ENCODE measurements around the gene RCN2.

The RCN2 gene

DNA sequence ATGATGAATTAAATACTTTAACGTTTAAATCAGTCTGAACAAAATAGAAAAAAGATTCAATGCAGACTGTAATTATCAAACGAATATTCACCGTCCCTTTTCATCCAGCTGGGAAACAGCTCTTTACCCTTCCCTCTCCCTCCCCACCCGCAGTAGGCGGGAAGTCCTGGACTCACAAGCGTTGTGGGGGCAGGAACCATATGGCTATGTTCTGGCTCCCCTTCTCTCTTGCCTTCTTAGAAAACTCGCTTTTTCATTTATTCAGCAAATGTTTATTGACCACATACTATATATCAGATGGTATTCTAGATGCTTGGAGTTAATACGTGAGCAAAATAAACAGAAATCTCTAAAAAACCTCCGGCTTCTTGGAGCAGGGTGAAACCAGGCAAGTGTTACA lies 25.7 kb upstream of the RCN2 start:
- Histone ChIP-seq H3K36me3 (ENCODE audit: control insufficient read depth in 4 of 4, insufficient read depth in 4 of 4, low read length in 3 of 4) (no peaks in the 10 kb centered on the region), H3K4me3 (ENCODE audit: control insufficient read depth in 1 of 7, extremely low read depth in 1 of 7, insufficient read depth in 4 of 7, low read depth in 2 of 7, low read length in 6 of 7) (peak overlapping the region in 6 of 7 experiments; percentile 69 to 87 (median 80)), H3K27me3 (replicated peaks in 2 of 5; ENCODE audit: control insufficient read depth in 4 of 5, insufficient read depth in 5 of 5, low read length in 4 of 5) (no peaks in the 10 kb centered on the region), H3K9me3 (ENCODE audit: control extremely low read depth in 1 of 5, control insufficient read depth in 4 of 5, insufficient read depth in 2 of 5, low read depth in 1 of 5, low read length in 4 of 5) (no peaks in the 10 kb centered on the region), H3K4me1 (ENCODE audit: control extremely low read depth in 1 of 4, control insufficient read depth in 4 of 4, insufficient read depth in 4 of 4, low read length in 3 of 4) (peaks cover 12 to 34% (median 26%) of the 10 kb centered on the region in 4 experiments), H3K27ac (ENCODE audit: insufficient read depth in 1 of 2, low read depth in 1 of 2, low read length in 2 of 2, poor library complexity in 1 of 2, severe bottlenecking in 2 of 2) (no peak overlapping the region)
- ChIA-PET POLR2A (interaction anchor here (0.5 kb wide), 1 partner anchor 766 kb away, joined by 3 read pairs; no protein-coding TSS in a partner anchor), CTCF (no interaction called here)
- no peak for DNase-seq
- WGBS (ENCODE audit: insufficient coverage): 41% methylated on average over 6 of the region's 9 CpGs

DNA sequence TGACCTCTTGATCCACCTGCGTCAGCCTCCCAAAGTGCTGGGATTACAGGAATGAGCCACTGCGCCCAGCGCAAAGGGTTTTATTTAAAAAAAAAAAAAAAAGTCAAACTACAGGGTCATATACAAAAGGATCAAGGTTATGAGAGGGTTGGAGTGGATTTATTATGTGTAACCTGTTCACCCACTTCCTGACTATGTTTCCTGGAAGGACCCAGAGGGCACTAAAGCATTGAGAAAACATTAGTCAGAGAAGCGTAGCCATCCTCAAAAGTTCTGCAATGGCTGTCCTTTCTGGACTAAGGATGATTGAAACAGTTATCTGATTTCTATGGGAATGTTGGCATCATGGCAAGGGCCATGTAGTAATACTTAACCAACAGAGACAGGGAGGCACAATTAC lies 19.1 kb upstream of the RCN2 start:
- Histone ChIP-seq H3K27me3 (replicated peaks in 2 of 5; ENCODE audit: control insufficient read depth in 4 of 5, insufficient read depth in 5 of 5, low read length in 4 of 5) (no peaks in the 10 kb centered on the region), H3K4me3 (ENCODE audit: control insufficient read depth in 1 of 7, extremely low read depth in 1 of 7, insufficient read depth in 4 of 7, low read depth in 2 of 7, low read length in 6 of 7) (no peak overlapping the region), H3K4me1 (ENCODE audit: control extremely low read depth in 1 of 4, control insufficient read depth in 4 of 4, insufficient read depth in 4 of 4, low read length in 3 of 4) (no peaks in the 10 kb centered on the region), H3K36me3 (ENCODE audit: control insufficient read depth in 4 of 4, insufficient read depth in 4 of 4, low read length in 3 of 4) (no peaks in the 10 kb centered on the region), H3K27ac (ENCODE audit: insufficient read depth in 1 of 2, low read depth in 1 of 2, low read length in 2 of 2, poor library complexity in 1 of 2, severe bottlenecking in 2 of 2) (no peak overlapping the region), H3K9me3 (ENCODE audit: control extremely low read depth in 1 of 5, control insufficient read depth in 4 of 5, insufficient read depth in 2 of 5, low read depth in 1 of 5, low read length in 4 of 5) (no peaks in the 10 kb centered on the region)
- DNase-seq: no peak
- 100% methylated on average over 1 of the region's 4 CpGs for WGBS (ENCODE audit: insufficient coverage)
- ChIA-PET POLR2A (no interaction called here), CTCF (no interaction called here)

DNA sequence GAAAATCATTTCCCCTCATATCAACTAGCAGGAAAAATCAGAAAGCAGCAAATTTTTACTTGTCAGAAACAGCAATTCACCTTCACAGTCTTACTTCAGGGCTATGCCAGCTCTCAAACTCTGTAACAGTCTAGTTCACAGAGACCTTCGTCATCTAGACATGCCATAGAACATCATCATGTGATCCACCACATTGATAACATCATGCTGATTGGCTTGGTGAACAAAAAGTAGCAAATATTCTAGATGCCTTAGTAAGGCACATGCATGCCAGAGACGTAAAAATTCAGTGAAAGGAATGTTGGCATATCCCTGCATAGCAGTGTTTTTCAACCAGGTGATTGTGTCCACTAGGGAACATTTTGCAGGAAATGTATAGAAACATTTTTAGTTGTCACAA lies 17.8 kb upstream of the RCN2 start:
- no peaks in the 10 kb centered on the region for H3K4me1 ChIP-seq (ENCODE audit: control extremely low read depth in 1 of 4, control insufficient read depth in 4 of 4, insufficient read depth in 4 of 4, low read length in 3 of 4)
- no peaks in the 10 kb centered on the region for H3K9me3 ChIP-seq (ENCODE audit: control extremely low read depth in 1 of 5, control insufficient read depth in 4 of 5, insufficient read depth in 2 of 5, low read depth in 1 of 5, low read length in 4 of 5)
- no peaks in the 10 kb centered on the region for H3K36me3 ChIP-seq (ENCODE audit: control insufficient read depth in 4 of 4, insufficient read depth in 4 of 4, low read length in 3 of 4)
- WGBS (ENCODE audit: insufficient coverage): 100% methylated on average over 1 of the region's 2 CpGs
- H3K4me3 ChIP-seq (ENCODE audit: control insufficient read depth in 1 of 7, extremely low read depth in 1 of 7, insufficient read depth in 4 of 7, low read depth in 2 of 7, low read length in 6 of 7): no peak overlapping the region
- H3K27me3 ChIP-seq (replicated peaks in 2 of 5; ENCODE audit: control insufficient read depth in 4 of 5, insufficient read depth in 5 of 5, low read length in 4 of 5): no peaks in the 10 kb centered on the region
- no peak overlapping the region for H3K27ac ChIP-seq (ENCODE audit: insufficient read depth in 1 of 2, low read depth in 1 of 2, low read length in 2 of 2, poor library complexity in 1 of 2, severe bottlenecking in 2 of 2)
- CTCF ChIA-PET: no interaction called here
- POLR2A ChIA-PET: no interaction called here
- no peak for DNase-seq

DNA sequence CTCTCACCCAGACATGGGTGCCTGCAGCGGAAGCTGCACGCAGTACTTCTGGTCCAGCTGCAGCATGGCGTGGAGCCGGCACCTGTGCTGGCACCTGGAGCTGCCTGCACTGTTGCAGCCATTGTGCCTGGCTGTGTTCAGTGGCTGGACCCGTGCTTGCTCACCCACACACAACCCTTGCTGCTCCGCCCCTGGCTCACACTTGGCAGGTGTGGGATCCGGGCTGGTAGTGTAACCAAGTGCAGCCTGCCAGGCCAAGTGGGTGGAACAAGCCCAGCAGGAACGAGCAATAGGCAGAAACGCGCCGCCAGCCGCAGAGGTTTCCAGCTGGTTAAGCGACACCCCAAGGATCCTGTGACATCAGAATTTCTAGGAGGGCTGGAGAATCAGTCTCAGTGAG lies 15.2 kb upstream of the RCN2 start:
- Histone ChIP-seq H3K36me3 (ENCODE audit: control insufficient read depth in 4 of 4, insufficient read depth in 4 of 4, low read length in 3 of 4) (no peaks in the 10 kb centered on the region), H3K27ac (ENCODE audit: insufficient read depth in 1 of 2, low read depth in 1 of 2, low read length in 2 of 2, poor library complexity in 1 of 2, severe bottlenecking in 2 of 2) (no peak overlapping the region), H3K4me1 (ENCODE audit: control extremely low read depth in 1 of 4, control insufficient read depth in 4 of 4, insufficient read depth in 4 of 4, low read length in 3 of 4) (no peaks in the 10 kb centered on the region), H3K27me3 (replicated peaks in 2 of 5; ENCODE audit: control insufficient read depth in 4 of 5, insufficient read depth in 5 of 5, low read length in 4 of 5) (no peaks in the 10 kb centered on the region), H3K4me3 (ENCODE audit: control insufficient read depth in 1 of 7, extremely low read depth in 1 of 7, insufficient read depth in 4 of 7, low read depth in 2 of 7, low read length in 6 of 7) (no peak overlapping the region), H3K9me3 (ENCODE audit: control extremely low read depth in 1 of 5, control insufficient read depth in 4 of 5, insufficient read depth in 2 of 5, low read depth in 1 of 5, low read length in 4 of 5) (no peaks in the 10 kb centered on the region)
- no peak for DNase-seq
- WGBS (ENCODE audit: insufficient coverage): 93% methylated on average over 11 of the region's 13 CpGs
- CTCF ChIA-PET: interaction anchor here (0.7 kb wide), 1 partner anchor 566 kb away, joined by 3 read pairs; no protein-coding TSS in a partner anchor
- POLR2A ChIA-PET: no interaction called here

DNA sequence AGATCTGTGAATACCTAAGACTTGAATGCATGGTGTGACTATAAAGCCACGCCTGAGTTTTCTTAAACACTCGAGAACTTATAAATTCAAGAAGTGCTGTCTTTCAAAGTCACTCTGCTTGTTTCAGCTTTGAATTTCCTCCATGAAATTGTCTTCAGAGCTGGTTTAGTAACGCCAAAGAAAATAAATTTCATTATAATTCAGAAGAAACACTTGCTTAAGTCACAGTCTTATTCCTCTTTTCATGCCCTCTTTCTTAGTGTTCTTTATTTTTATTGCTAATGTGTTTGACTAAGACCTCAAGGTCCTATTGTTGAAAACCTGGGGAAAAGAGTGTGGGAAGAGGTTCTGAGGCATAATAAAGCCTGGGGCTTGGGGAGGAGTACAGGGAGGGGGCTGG lies 3.3 kb upstream of the RCN2 start:
- no peak for DNase-seq
- Histone ChIP-seq H3K9me3 (ENCODE audit: control extremely low read depth in 1 of 5, control insufficient read depth in 4 of 5, insufficient read depth in 2 of 5, low read depth in 1 of 5, low read length in 4 of 5) (no peaks in the 10 kb centered on the region), H3K27me3 (replicated peaks in 2 of 5; ENCODE audit: control insufficient read depth in 4 of 5, insufficient read depth in 5 of 5, low read length in 4 of 5) (no peaks in the 10 kb centered on the region), H3K4me1 (ENCODE audit: control extremely low read depth in 1 of 4, control insufficient read depth in 4 of 4, insufficient read depth in 4 of 4, low read length in 3 of 4) (peaks cover 3 to 17% (median 10%) of the 10 kb centered on the region in 4 experiments), H3K4me3 (ENCODE audit: control insufficient read depth in 1 of 7, extremely low read depth in 1 of 7, insufficient read depth in 4 of 7, low read depth in 2 of 7, low read length in 6 of 7) (no peak overlapping the region), H3K36me3 (ENCODE audit: control insufficient read depth in 4 of 4, insufficient read depth in 4 of 4, low read length in 3 of 4) (peaks cover 0 to 3% (median 0%) of the 10 kb centered on the region in 4 experiments), H3K27ac (ENCODE audit: insufficient read depth in 1 of 2, low read depth in 1 of 2, low read length in 2 of 2, poor library complexity in 1 of 2, severe bottlenecking in 2 of 2) (no peak overlapping the region)
- CTCF ChIA-PET: no interaction called here
- 92% methylated on average over 3 of the region's 3 CpGs for WGBS (ENCODE audit: insufficient coverage)
- POLR2A ChIA-PET: no interaction called here

DNA sequence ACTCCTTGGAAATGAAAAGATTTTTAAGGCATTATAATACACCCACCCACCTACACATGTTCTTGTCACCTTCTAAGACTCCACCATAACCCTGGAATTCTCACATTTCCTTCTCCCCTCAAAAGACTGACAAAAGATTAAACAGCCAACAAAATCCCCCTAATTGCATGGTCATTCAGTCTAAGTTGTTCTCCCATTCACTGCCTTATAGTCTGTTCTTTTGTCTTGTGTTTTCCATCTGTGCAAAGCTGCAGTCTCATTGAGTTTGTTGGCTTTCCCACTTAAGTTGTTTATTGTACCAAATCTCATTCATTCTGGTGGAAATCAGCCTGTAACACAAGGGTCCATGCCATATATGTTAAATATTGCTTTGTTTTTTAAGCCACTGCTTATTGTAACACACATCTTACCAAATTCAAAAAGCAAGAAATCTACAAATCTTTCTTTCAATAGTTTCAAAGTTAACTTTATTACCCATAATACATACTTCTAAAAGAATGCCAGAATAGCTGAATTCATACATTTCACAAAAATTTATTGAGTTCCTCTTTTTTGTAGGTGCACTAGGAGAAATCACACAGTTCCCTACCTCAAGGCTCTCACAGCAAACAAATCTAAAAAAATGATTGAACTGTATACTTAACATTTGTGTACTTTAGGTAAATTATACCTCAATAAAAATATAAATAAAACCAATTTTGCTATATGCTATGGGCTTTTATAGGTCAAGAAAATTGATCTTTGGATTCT lies 2.4 kb upstream of the RCN2 start:
- Histone ChIP-seq H3K27me3 (replicated peaks in 2 of 5; ENCODE audit: control insufficient read depth in 4 of 5, insufficient read depth in 5 of 5, low read length in 4 of 5) (no peaks in the 10 kb centered on the region), H3K27ac (ENCODE audit: insufficient read depth in 1 of 2, low read depth in 1 of 2, low read length in 2 of 2, poor library complexity in 1 of 2, severe bottlenecking in 2 of 2) (no peak overlapping the region), H3K4me3 (ENCODE audit: control insufficient read depth in 1 of 7, extremely low read depth in 1 of 7, insufficient read depth in 4 of 7, low read depth in 2 of 7, low read length in 6 of 7) (no peak overlapping the region), H3K36me3 (ENCODE audit: control insufficient read depth in 4 of 4, insufficient read depth in 4 of 4, low read length in 3 of 4) (peaks cover 0 to 9% (median 5%) of the 10 kb centered on the region in 4 experiments), H3K4me1 (ENCODE audit: control extremely low read depth in 1 of 4, control insufficient read depth in 4 of 4, insufficient read depth in 4 of 4, low read length in 3 of 4) (peaks cover 3 to 17% (median 10%) of the 10 kb centered on the region in 4 experiments), H3K9me3 (ENCODE audit: control extremely low read depth in 1 of 5, control insufficient read depth in 4 of 5, insufficient read depth in 2 of 5, low read depth in 1 of 5, low read length in 4 of 5) (no peaks in the 10 kb centered on the region)
- DNase-seq: no peak
- ChIA-PET CTCF (no interaction called here), POLR2A (interaction anchor here (0.7 kb wide), 1 partner anchor 1570 kb away, joined by 3 read pairs; no protein-coding TSS in a partner anchor)

DNA sequence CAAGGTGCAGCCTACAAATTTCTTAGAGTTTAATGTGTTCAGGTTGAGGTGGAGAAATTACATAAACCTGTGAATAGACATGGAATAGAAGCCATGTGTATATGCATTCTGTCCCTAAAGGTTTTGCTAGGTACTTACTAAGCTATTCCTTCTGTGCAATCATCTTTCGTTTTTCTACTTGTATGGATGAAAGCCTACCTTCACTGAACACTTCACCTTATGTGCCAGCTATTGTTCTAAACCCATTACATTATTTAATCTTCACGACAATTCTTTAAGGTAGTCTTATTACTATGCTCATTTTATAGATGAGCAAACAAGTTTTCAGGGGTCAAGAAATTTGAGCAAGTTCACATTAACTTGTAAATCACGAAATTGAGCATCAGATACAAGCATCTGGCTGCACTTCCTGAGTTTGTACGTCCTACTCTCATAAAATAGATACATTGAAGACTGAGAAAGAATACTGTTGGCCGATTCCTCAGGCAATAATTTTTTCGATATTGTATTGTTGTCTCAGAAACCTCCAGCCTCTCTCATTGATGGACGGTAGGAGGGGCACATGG lies 635 bp upstream of the RCN2 start:
- no peaks in the 10 kb centered on the region for H3K9me3 ChIP-seq (ENCODE audit: control extremely low read depth in 1 of 5, control insufficient read depth in 4 of 5, insufficient read depth in 2 of 5, low read depth in 1 of 5, low read length in 4 of 5)
- 21% methylated on average over 4 of the region's 7 CpGs for WGBS (ENCODE audit: insufficient coverage)
- DNase-seq: peak; percentile 2 to 47 (median 42)
- H3K27ac ChIP-seq (ENCODE audit: insufficient read depth in 1 of 2, low read depth in 1 of 2, low read length in 2 of 2, poor library complexity in 1 of 2, severe bottlenecking in 2 of 2): peak overlapping the region; percentile 53 to 86
- H3K4me1 ChIP-seq (ENCODE audit: control extremely low read depth in 1 of 4, control insufficient read depth in 4 of 4, insufficient read depth in 4 of 4, low read length in 3 of 4): peaks cover 3 to 17% (median 10%) of the 10 kb centered on the region in 4 experiments
- ChIA-PET CTCF (interaction anchor here (0.6 kb wide), 1 partner anchor 1551 kb away, joined by 3 read pairs; no protein-coding TSS in a partner anchor), POLR2A (interaction anchor here (0.6 to 0.7 kb wide), 2 partner anchors 10 to 20 kb away, joined by 3 to 5 read pairs; no protein-coding TSS in a partner anchor)
- no peaks in the 10 kb centered on the region for H3K27me3 ChIP-seq (replicated peaks in 2 of 5; ENCODE audit: control insufficient read depth in 4 of 5, insufficient read depth in 5 of 5, low read length in 4 of 5)
- H3K4me3 ChIP-seq (ENCODE audit: control insufficient read depth in 1 of 7, extremely low read depth in 1 of 7, insufficient read depth in 4 of 7, low read depth in 2 of 7, low read length in 6 of 7): peak overlapping the region; percentile 43 to 90 (median 83)
- peaks cover 6 to 20% (median 11%) of the 10 kb centered on the region in 4 experiments for H3K36me3 ChIP-seq (ENCODE audit: control insufficient read depth in 4 of 4, insufficient read depth in 4 of 4, low read length in 3 of 4)
